ENCODE results near the gene CPZ. TPM values are rescaled to one million over a fixed set of nuclear protein-coding genes. Genes with fewer than 3 reads are reported as not detected.
"Not testable (repeated sequence)": the region's sequence is repeated elsewhere in the genome, so short reads cannot be mapped to it uniquely, and the experiment has no call there.

CPZ gene
- total RNA-seq, 2 experiments from 2014 or later = not detected

- H3K27me3 Mint-ChIP-seq = no peaks in the 10 kb centered on the region
- CTCF ChIA-PET = interaction anchor here (1.2 kb wide), 1 partner anchor 265 kb away, joined by 4 read pairs; no protein-coding TSS in a partner anchor
- TF ChIP-seq, protein P1, sequence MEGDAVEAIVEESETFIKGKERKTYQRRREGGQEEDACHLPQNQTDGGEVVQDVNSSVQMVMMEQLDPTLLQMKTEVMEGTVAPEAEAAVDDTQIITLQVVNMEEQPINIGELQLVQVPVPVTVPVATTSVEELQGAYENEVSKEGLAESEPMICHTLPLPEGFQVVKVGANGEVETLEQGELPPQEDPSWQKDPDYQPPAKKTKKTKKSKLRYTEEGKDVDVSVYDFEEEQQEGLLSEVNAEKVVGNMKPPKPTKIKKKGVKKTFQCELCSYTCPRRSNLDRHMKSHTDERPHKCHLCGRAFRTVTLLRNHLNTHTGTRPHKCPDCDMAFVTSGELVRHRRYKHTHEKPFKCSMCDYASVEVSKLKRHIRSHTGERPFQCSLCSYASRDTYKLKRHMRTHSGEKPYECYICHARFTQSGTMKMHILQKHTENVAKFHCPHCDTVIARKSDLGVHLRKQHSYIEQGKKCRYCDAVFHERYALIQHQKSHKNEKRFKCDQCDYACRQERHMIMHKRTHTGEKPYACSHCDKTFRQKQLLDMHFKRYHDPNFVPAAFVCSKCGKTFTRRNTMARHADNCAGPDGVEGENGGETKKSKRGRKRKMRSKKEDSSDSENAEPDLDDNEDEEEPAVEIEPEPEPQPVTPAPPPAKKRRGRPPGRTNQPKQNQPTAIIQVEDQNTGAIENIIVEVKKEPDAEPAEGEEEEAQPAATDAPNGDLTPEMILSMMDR (IDR thresholded peaks at IDR 0.05) = no peak
- DNase-seq (no peak), ATAC-seq (no peak)
- H3K9me3 Mint-ChIP-seq = peaks cover 3% of the 10 kb centered on the region
- no peaks in the 10 kb centered on the region for H3K36me3 Mint-ChIP-seq (ENCODE audit: low read depth)
- no peak overlapping the region for H3K4me3 Mint-ChIP-seq
- POLR2A ChIA-PET = no interaction called here
- H3K27ac Mint-ChIP-seq = no peak overlapping the region
- H3K4me1 Mint-ChIP-seq (ENCODE audit: low read depth) = no peaks in the 10 kb centered on the region
- intact Hi-C loops (cut with micrococcal nuclease) = no loop called here
These were observed 59.9 kb downstream of the CPZ start for GRCh38 chr4:8652181-8653078.

DNA sequence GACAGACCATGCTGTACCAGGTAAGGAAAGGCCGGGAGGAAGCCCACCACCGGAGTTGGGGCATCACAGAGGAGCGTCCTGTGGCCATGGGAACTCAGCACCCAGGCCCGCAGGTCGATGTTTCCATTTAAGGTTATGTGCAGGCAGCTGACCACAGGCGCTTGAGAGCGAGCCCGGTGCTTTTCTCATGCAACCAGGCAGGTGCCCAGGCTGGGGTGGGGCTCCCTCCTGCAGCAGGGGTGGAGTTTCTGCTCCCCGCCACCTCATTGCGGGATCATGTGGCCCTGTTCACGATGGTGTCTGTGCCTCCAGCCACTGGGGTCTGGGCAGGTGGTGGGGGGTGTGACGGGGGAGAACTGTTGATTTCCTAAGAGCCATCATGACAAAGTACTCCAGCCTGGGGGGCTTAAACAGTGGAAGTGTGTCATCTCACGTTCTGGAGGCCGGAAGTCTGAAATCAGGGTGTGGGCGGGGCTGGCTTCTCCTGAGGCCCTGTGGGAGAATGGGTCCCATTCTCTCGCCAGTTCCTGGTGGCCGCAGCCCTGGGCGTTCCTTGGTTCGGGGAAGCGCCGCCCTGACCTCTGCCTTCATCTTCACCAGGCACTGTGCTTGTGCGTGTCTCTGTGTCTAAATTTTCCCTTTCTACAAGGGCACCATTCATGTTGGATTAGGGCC, 60.9 kb downstream of the CPZ start:
- TF ChIP-seq, protein P1 (IDR thresholded peaks at IDR 0.05) = no peak
- ATAC-seq (no peak), DNase-seq (no peak)
- H3K36me3 Mint-ChIP-seq (ENCODE audit: low read depth) = no peaks in the 10 kb centered on the region
- H3K4me3 Mint-ChIP-seq = no peak overlapping the region
- intact Hi-C loops (cut with micrococcal nuclease) = no loop called here
- peaks cover 2% of the 10 kb centered on the region for H3K27me3 Mint-ChIP-seq
- ChIA-PET CTCF (no interaction called here), POLR2A (no interaction called here)
- peaks cover 3% of the 10 kb centered on the region for H3K9me3 Mint-ChIP-seq
- H3K27ac Mint-ChIP-seq = no peak overlapping the region
- no peaks in the 10 kb centered on the region for H3K4me1 Mint-ChIP-seq (ENCODE audit: low read depth)

DNA sequence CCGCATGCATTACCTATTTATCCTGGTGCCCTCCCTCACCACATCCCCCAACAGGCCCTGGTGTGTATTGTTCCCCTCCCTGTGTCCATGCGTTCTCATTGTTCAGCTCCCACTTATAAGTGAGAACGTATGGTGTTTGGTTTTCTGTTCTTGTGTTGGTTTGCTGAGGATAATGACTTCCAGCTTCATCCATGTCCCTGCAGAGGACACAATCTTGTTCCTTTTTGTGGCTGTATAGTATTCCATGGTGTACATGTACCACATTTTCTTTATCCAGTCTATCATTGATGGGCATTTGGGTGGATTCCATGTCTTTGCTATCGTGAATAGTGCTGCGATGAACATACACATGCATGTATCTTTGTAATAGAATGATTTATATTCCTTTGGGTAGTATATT, 61.6 kb downstream of the CPZ start:
- H3K4me3 Mint-ChIP-seq; H3K4me1 Mint-ChIP-seq (ENCODE audit: low read depth); H3K9me3 Mint-ChIP-seq; H3K27ac Mint-ChIP-seq; intact Hi-C loops (cut with micrococcal nuclease); H3K27me3 Mint-ChIP-seq; DNase-seq; H3K36me3 Mint-ChIP-seq (ENCODE audit: low read depth); POLR2A ChIA-PET; CTCF ChIA-PET; ATAC-seq: not testable (repeated sequence)

DNA sequence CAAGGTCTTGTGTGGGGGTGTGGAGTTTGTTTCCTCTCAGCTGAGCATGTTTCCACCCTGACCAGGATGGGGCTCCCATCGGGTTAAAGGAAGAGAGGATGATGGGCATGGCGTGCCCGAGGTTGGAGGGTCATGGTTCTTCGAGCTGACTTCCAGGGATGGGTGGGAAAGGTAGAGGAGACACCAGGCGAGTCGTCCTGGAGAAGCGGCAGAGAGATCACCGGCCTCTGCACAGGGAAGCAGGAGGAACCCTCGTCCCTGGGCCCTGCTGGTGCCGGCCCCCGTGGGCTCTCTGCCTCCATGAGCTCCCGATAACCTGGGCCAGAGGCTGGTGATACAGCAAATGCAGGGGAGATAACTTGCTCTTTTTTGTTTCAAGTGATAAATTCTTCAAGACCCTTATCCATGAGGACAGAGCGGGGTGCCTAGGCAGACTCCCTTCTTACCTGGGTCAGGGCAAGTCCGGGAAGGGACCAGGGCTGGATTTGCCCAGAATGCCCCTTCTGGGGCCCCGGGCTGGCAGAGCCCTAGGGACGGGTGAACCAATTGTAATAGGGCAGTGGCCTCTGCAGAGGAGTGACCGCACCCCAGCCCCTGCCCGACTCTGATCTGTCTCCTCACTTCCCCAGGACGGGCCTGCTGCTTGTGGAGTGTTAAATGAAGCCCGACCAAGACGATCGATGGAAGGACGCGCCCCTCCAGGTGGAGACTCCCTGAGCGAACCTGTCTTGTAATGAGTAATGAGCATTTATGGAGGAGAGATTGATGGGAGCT, 63.0 kb downstream of the CPZ start:
- ChIA-PET CTCF (no interaction called here), POLR2A (no interaction called here)
- intact Hi-C loops (cut with micrococcal nuclease) = no loop called here
- Mint-ChIP-seq H3K36me3 (ENCODE audit: low read depth) (no peaks in the 10 kb centered on the region), H3K4me1 (ENCODE audit: low read depth) (no peaks in the 10 kb centered on the region), H3K27ac (no peak overlapping the region), H3K9me3 (peaks cover 3% of the 10 kb centered on the region), H3K4me3 (no peak overlapping the region), H3K27me3 (peaks cover 4% of the 10 kb centered on the region)
- ATAC-seq = no peak
- TF ChIP-seq, protein P1 (IDR thresholded peaks at IDR 0.05) = no peak
- no peak for DNase-seq

GRCh38 chr4:8656185-8656517, 63.6 kb downstream of the CPZ start:
- H3K36me3 Mint-ChIP-seq (ENCODE audit: low read depth) = no peaks in the 10 kb centered on the region
- intact Hi-C loops (cut with micrococcal nuclease) = no loop called here
- TF ChIP-seq, protein P1 (IDR thresholded peaks at IDR 0.05) = no peak
- DNase-seq (no peak), ATAC-seq (no peak)
- no peaks in the 10 kb centered on the region for H3K4me1 Mint-ChIP-seq (ENCODE audit: low read depth)
- no peak overlapping the region for H3K4me3 Mint-ChIP-seq
- ChIA-PET POLR2A (no interaction called here), CTCF (no interaction called here)
- H3K9me3 Mint-ChIP-seq = peaks cover 3% of the 10 kb centered on the region
- H3K27ac Mint-ChIP-seq = no peak overlapping the region
- H3K27me3 Mint-ChIP-seq = peaks cover 6% of the 10 kb centered on the region

Measured in activated CD8-positive, alpha-beta T cell treated with anti-CD3 and anti-CD28 coated beads for 36 hours (primary cell).